SK-N-SH treated with all-trans-retinoic acid at 6 μM for 48 hours (cell line): ENCODE data around the gene KLHDC2.

Source experiments
- ARNTL ChIP-seq: fragments of 450-650 bp; formaldehyde crosslinking; IDR thresholded peaks from 2 replicates; pipeline ENCODE4 v1.5.0; 2020; ENCODE audit warnings: low read depth, mild to moderate bottlenecking, moderate library complexity, borderline replicate concordance
- PPARA ChIP-seq: fragments of 250-450 bp; sonication (Bioruptor Pico); IDR thresholded peaks from 2 replicates; pipeline ENCODE4 v1.5.0; 2020; ENCODE audit warnings: mild to moderate bottlenecking, borderline replicate concordance
- ZFP3 ChIP-seq: fragments of 250-450 bp; sonication (Bioruptor Pico); IDR thresholded peaks from 2 replicates; pipeline ENCODE4 v1.5.0; 2020; ENCODE audit warnings: mild to moderate bottlenecking, moderate library complexity
- TF ChIP-seq, protein P1 (sequence below): fragments of 250-450 bp; sonication (Bioruptor Pico); IDR thresholded peaks from 2 replicates; pipeline ENCODE4 v1.5.1; 2020; ENCODE audit warnings: low read depth, mild to moderate bottlenecking, moderate library complexity

GRCh38 chr14:49766839-49767238 is 1.1 kb upstream of the KLHDC2 start:
- TF ChIP-seq, protein P1, sequence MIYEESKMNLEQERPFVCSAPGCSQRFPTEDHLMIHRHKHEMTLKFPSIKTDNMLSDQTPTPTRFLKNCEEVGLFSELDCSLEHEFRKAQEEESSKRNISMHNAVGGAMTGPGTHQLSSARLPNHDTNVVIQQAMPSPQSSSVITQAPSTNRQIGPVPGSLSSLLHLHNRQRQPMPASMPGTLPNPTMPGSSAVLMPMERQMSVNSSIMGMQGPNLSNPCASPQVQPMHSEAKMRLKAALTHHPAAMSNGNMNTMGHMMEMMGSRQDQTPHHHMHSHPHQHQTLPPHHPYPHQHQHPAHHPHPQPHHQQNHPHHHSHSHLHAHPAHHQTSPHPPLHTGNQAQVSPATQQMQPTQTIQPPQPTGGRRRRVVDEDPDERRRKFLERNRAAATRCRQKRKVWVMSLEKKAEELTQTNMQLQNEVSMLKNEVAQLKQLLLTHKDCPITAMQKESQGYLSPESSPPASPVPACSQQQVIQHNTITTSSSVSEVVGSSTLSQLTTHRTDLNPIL: no peak
- TF ChIP-seq ZFP3 (no peak), PPARA (no peak), ARNTL (CRISPR knock-in tag) (no peak)
